GM20000 (cell line): ENCODE data around the gene SLC25A39.

Source experiments
- DNase-seq: peaks from one replicate; pipeline ENCODE4 v3.0.0; 2012; ENCODE audit warnings: low spot score
- TF ChIP-seq, protein P1 (sequence below): IDR thresholded peaks from 2 replicates; pipeline ENCODE4 v1.5.1; 2012; ENCODE audit warnings: mild to moderate bottlenecking, control low read depth; ENCODE audit errors: extremely low read depth, missing control alignments

SLC25A39 gene

DNA sequence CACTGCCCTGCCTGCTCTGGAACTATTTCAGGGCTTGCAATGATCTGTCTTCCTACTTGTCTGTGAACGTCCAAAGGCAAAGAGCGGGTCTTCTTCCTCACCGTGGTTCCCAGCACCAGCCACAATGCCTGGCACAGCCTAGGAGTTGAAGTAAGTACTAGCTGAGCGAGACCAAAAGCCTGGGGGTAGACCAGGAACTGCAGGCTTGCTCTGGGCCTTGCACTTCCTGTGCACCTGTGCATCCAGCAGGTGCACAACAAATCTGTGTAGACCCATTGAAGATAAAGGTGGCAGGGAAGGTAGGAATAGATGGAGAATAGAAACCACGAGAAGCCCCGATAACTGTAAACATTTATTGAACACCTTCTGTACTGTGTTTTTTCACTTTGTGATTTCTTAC is 34.4 kb upstream of the SLC25A39 start:
- DNase-seq, result no peak

GRCh38 chr17:44358066-44358465 is 33.4 kb upstream of the SLC25A39 start:
- TF ChIP-seq, protein P1, sequence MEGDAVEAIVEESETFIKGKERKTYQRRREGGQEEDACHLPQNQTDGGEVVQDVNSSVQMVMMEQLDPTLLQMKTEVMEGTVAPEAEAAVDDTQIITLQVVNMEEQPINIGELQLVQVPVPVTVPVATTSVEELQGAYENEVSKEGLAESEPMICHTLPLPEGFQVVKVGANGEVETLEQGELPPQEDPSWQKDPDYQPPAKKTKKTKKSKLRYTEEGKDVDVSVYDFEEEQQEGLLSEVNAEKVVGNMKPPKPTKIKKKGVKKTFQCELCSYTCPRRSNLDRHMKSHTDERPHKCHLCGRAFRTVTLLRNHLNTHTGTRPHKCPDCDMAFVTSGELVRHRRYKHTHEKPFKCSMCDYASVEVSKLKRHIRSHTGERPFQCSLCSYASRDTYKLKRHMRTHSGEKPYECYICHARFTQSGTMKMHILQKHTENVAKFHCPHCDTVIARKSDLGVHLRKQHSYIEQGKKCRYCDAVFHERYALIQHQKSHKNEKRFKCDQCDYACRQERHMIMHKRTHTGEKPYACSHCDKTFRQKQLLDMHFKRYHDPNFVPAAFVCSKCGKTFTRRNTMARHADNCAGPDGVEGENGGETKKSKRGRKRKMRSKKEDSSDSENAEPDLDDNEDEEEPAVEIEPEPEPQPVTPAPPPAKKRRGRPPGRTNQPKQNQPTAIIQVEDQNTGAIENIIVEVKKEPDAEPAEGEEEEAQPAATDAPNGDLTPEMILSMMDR, result no peak
- no peak for DNase-seq

More for the DNA sequence above, 34.4 kb upstream of the SLC25A39 start:
- TF ChIP-seq, protein P1, result no peak

DNA sequence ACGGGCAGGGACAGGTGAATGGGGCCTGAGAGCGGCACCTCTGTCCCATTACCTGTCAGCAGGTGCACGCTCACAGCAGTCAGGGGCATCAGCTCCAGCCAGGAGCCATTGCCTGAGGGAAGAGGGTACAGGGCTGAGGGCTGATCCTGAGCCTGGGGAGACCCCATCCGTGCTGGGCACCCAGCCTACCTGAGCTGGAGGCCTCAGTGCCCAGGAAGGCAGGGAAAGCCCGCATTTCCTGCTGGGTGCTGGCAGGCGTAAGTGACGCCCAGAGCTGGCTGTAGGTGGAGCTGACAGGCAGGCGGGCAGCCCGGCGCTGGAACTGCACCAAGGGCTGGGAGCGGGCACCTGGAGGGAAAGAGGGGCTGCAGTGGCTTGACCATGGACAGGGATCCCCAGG is 31.6 kb upstream of the SLC25A39 start:
- TF ChIP-seq, protein P1, result no peak
- DNase-seq, result no peak

- TF ChIP-seq, protein P1, result no peak
- DNase-seq, result no peak
Measured at GRCh38 chr17:44355642-44356099, 31.0 kb upstream of the SLC25A39 start.

- TF ChIP-seq, protein P1, result peak; percentile 71
- peak; percentile 93 for DNase-seq
Measured at GRCh38 chr17:44354582-44355561, 30.2 kb upstream of the SLC25A39 start.

- DNase-seq, result peak; percentile 75
- TF ChIP-seq, protein P1, result no peak
Measured at GRCh38 chr17:44353672-44354331, 29.2 kb upstream of the SLC25A39 start.
